Measurements from ENCODE around the gene EMC10.
A peak's percentile ranks its signal among the peaks of the same experiment; 100 is the strongest.

The EMC10 gene

GRCh38 chr19:50486823-50487515 lies 10.7 kb downstream of the EMC10 start:
- Histone ChIP-seq H3K9ac (peak overlapping the region in 10 of 11 experiments; percentile 17 to 78 (median 62); a peak in 13 of 22 replicates), H3K36me3 (no peaks in the 10 kb centered on the region), H3K27me3 (peaks cover 0 to 2% (median 0%) of the 10 kb centered on the region in 11 experiments; a peak in 2 of 22 replicates), H3K4me1 (peaks cover 42 to 76% (median 66%) of the 10 kb centered on the region in 10 experiments), H3K4me2 (peak overlapping the region; percentile 65 to 93 (median 84)), H3K4me3 (peak overlapping the region in 5 of 10 experiments; percentile 22 to 40 (median 29); a peak in 4 of 20 replicates), H3K9me3 (replicated peaks in 1 of 11) (peaks cover 11 to 19% (median 15%) of the 10 kb centered on the region in 11 experiments; a peak in 20 of 22 replicates), H4K20me1 (no peaks in the 10 kb centered on the region), H3K27ac (peak overlapping the region; percentile 56 to 87 (median 80); a peak in 21 of 22 replicates)
- TF ChIP-seq Cebpa-rat (IDR thresholded peaks at IDR 0.05), result no peak

GRCh38 chr19:50488389-50489194 lies 12.3 kb downstream of the EMC10 start:
- Histone ChIP-seq H3K36me3 (no peaks in the 10 kb centered on the region), H3K27me3 (peaks cover 0 to 14% (median 0%) of the 10 kb centered on the region in 11 experiments; a peak in 3 of 22 replicates), H4K20me1 (no peaks in the 10 kb centered on the region), H3K9me3 (replicated peaks in 1 of 11) (peaks cover 11 to 19% (median 15%) of the 10 kb centered on the region in 11 experiments; a peak in 20 of 22 replicates), H3K9ac (peak overlapping the region in 10 of 11 experiments; percentile 60 to 78 (median 68); a peak in 19 of 22 replicates), H3K4me2 (peak overlapping the region; percentile 65 to 93 (median 84)), H3K4me1 (peaks cover 49 to 87% (median 74%) of the 10 kb centered on the region in 10 experiments), H3K27ac (peak overlapping the region; percentile 72 to 87 (median 80)), H3K4me3 (peak overlapping the region in 7 of 10 experiments; percentile 14 to 47 (median 29); a peak in 11 of 20 replicates)
- TF ChIP-seq Cebpa-rat (IDR thresholded peaks at IDR 0.05), result no peak

GRCh38 chr19:50489461-50490011 lies 13.2 kb downstream of the EMC10 start:
- H3K36me3 ChIP-seq, result no peaks in the 10 kb centered on the region
- H3K9me3 ChIP-seq (replicated peaks in 1 of 11), result peaks cover 11 to 19% (median 15%) of the 10 kb centered on the region in 11 experiments; a peak in 20 of 22 replicates
- H3K27me3 ChIP-seq, result peaks cover 0 to 14% (median 0%) of the 10 kb centered on the region in 11 experiments; a peak in 3 of 22 replicates
- H3K4me3 ChIP-seq, result peak overlapping the region in 6 of 10 experiments; percentile 6 to 47 (median 34); a peak in 7 of 20 replicates
- H3K4me1 ChIP-seq, result peaks cover 45 to 83% (median 72%) of the 10 kb centered on the region in 10 experiments
- peak overlapping the region in 9 of 11 experiments; percentile 60 to 78 (median 70); a peak in 12 of 22 replicates for H3K9ac ChIP-seq
- peak overlapping the region; percentile 65 to 93 (median 84) for H3K4me2 ChIP-seq
- no peaks in the 10 kb centered on the region for H4K20me1 ChIP-seq
- no peak for TF ChIP-seq Cebpa-rat (IDR thresholded peaks at IDR 0.05)
- H3K27ac ChIP-seq, result peak overlapping the region in 10 of 11 experiments; percentile 76 to 87 (median 82); a peak in 18 of 22 replicates

GRCh38 chr19:50490411-50490811 lies 14.1 kb downstream of the EMC10 start:
- no peak for TF ChIP-seq Cebpa-rat (IDR thresholded peaks at IDR 0.05)
- Histone ChIP-seq H3K9me3 (replicated peaks in 1 of 11) (peaks cover 11 to 19% (median 15%) of the 10 kb centered on the region in 11 experiments; a peak in 20 of 22 replicates), H3K27me3 (peaks cover 0 to 14% (median 0%) of the 10 kb centered on the region in 11 experiments; a peak in 3 of 22 replicates), H3K27ac (peak overlapping the region in 3 of 11 experiments; percentile 6 to 34 (median 21); a peak in 6 of 22 replicates), H4K20me1 (no peaks in the 10 kb centered on the region), H3K4me2 (peak overlapping the region in 8 of 11 experiments; percentile 21 to 93 (median 84); a peak in 11 of 22 replicates), H3K4me3 (peak overlapping the region in 1 of 10 experiments; percentile 7; a peak in 1 of 20 replicates), H3K4me1 (peaks cover 36 to 74% (median 64%) of the 10 kb centered on the region in 10 experiments), H3K9ac (no peak overlapping the region), H3K36me3 (no peaks in the 10 kb centered on the region)

- Histone ChIP-seq H4K20me1 (no peaks in the 10 kb centered on the region), H3K4me2 (peak overlapping the region in 9 of 11 experiments; percentile 77 to 93 (median 85); a peak in 14 of 22 replicates), H3K4me1 (peaks cover 36 to 68% (median 58%) of the 10 kb centered on the region in 10 experiments), H3K9ac (no peak overlapping the region), H3K9me3 (replicated peaks in 1 of 11) (peaks cover 11 to 16% (median 15%) of the 10 kb centered on the region in 11 experiments; a peak in 20 of 22 replicates), H3K36me3 (no peaks in the 10 kb centered on the region), H3K27ac (peak overlapping the region in 1 of 11 experiments; percentile 34; a peak in 2 of 22 replicates), H3K27me3 (peaks cover 0 to 14% (median 0%) of the 10 kb centered on the region in 11 experiments; a peak in 3 of 22 replicates), H3K4me3 (no peak overlapping the region)
- no peak for TF ChIP-seq Cebpa-rat (IDR thresholded peaks at IDR 0.05)
Observed at GRCh38 chr19:50490991-50491472, 14.7 kb downstream of the EMC10 start.

- H3K36me3 ChIP-seq, result no peaks in the 10 kb centered on the region
- peak overlapping the region in 9 of 11 experiments; percentile 27 to 60 (median 50); a peak in 13 of 22 replicates for H3K9ac ChIP-seq
- H3K27me3 ChIP-seq, result peaks cover 0 to 14% (median 0%) of the 10 kb centered on the region in 11 experiments; a peak in 3 of 22 replicates
- peaks cover 32 to 53% (median 45%) of the 10 kb centered on the region in 10 experiments for H3K4me1 ChIP-seq
- H4K20me1 ChIP-seq, result no peaks in the 10 kb centered on the region
- TF ChIP-seq Cebpa-rat (IDR thresholded peaks at IDR 0.05), result no peak
- H3K9me3 ChIP-seq (replicated peaks in 1 of 11), result peaks cover 0 to 1% (median under 1%) of the 10 kb centered on the region in 11 experiments; a peak in 7 of 22 replicates
- peak overlapping the region in 10 of 11 experiments; percentile 41 to 69 (median 56); a peak in 17 of 22 replicates for H3K27ac ChIP-seq
- H3K4me2 ChIP-seq, result peak overlapping the region; percentile 74 to 89 (median 81)
- H3K4me3 ChIP-seq, result peak overlapping the region in 6 of 10 experiments; percentile 1 to 27 (median 14); a peak in 1 of 20 replicates
Observed at GRCh38 chr19:50492303-50493052, 16.2 kb downstream of the EMC10 start.

GRCh38 chr19:50493171-50493570 lies 16.9 kb downstream of the EMC10 start:
- Histone ChIP-seq H3K27me3 (peaks cover 0 to 14% (median 0%) of the 10 kb centered on the region in 11 experiments; a peak in 3 of 22 replicates), H3K4me3 (no peak overlapping the region), H3K9ac (no peak overlapping the region), H3K36me3 (no peaks in the 10 kb centered on the region), H3K4me1 (peaks cover 27 to 48% (median 40%) of the 10 kb centered on the region in 10 experiments), H3K27ac (no peak overlapping the region), H3K4me2 (peak overlapping the region in 3 of 11 experiments; percentile 12 to 35 (median 14); a peak in 3 of 22 replicates), H4K20me1 (no peaks in the 10 kb centered on the region), H3K9me3 (replicated peaks in 1 of 11) (no peaks in the 10 kb centered on the region)
- TF ChIP-seq Cebpa-rat (IDR thresholded peaks at IDR 0.05), result no peak
